ENCODE results near the gene ECEL1.
"Not testable (repeated sequence)": the region's sequence is repeated elsewhere in the genome, so short reads cannot be mapped to it uniquely, and the experiment has no call there.

The ECEL1 gene, protein sequence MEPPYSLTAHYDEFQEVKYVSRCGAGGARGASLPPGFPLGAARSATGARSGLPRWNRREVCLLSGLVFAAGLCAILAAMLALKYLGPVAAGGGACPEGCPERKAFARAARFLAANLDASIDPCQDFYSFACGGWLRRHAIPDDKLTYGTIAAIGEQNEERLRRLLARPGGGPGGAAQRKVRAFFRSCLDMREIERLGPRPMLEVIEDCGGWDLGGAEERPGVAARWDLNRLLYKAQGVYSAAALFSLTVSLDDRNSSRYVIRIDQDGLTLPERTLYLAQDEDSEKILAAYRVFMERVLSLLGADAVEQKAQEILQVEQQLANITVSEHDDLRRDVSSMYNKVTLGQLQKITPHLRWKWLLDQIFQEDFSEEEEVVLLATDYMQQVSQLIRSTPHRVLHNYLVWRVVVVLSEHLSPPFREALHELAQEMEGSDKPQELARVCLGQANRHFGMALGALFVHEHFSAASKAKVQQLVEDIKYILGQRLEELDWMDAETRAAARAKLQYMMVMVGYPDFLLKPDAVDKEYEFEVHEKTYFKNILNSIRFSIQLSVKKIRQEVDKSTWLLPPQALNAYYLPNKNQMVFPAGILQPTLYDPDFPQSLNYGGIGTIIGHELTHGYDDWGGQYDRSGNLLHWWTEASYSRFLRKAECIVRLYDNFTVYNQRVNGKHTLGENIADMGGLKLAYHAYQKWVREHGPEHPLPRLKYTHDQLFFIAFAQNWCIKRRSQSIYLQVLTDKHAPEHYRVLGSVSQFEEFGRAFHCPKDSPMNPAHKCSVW

DNA sequence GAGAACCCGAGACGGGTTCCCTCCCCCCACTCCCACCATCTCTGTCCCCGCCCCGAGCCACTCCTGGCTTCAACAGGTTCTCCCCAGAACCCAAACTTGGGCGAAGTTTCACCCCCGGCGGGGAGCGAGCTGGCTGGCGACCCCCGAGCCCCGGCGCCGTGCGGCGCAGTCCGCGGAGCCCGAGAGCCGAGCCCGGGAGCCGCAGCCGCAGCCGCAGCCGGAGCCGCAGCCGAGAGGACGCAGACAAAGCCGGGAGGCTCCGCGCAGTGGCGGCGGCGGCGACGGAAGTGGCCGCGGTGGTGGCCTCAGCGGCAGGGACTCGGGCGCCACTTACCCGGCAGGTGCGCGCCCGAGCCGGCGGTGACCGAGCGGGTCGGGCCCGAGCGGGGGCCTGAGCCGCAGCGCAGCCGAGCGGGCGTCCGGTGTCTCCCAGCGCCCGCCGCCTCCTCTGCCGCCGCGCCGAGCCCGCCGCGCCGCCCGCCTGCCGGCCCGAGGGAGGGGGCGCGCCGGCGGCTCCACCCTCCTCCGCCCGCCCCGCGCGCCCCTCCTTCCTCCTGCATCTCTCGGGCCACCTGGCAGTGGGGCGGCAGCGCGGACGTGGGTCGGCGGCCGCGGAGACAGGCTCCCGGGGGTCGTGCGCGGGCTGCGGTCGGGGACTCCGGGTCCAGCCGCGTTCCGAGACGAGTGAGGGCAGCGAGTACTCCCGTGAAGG lies at the start of gene ECEL1:
ECEL1 (minus strand) TSS at position 450 of the 712 bp plus-strand sequence. CDS start 1,181 bp downstream, outside the sequence.
- no peak for DNase-seq

DNA sequence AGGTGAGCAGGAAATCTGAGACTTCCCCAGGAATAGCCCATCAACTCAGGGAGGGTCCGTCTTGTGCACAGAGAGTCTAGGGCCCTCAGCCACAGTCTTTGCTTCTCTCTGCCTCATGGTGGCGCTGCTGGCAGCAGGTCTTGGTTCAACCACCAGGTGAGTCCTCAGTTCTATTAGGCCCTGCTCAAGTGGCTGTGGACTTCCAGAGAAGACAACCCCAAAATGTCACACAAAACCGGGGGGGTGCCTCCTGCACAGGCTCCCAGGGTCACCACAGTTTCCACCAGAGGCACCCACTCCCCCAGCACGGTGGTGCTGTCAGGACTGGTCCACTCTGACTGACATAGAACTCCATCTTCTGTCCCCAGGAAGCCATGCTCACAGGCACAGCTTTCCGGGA lies 49.4 kb upstream of the ECEL1 start:
- DNase-seq: no peak

DNA sequence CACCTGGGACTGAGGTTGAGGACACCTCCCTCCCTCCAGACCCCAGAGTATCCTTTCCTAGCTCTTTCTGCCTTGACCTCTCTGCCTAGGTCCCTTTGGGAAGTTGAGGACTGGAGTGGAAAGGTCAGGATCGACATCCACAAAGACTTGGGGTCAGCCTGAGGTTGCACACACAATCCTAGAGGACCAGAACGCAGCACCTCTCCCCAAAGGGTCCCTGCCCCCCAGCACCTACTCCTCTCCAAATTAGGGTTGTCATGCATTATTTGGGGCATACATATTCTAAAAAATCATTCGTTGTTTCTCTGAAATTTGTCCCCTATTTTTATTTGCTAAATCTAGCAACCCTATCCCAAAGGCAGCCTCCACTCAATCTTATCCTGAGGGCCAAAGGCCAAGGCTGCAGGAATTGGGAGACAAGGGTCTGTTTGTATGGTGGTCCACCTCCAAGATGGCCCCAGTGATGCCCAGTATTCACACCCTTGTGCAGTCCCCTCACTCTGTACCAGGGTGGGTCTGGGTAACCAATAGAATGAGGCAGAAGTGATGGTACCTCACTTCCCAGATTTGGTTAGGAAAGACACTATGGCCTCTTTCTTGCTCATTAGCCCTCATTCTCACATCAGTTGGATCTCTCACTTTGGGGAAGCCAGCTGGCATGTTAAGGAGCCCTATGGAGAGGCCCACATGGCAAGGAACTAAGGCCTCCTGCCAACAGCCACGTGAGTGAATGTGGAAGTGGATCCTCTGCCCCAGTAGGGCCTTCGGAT lies 48.3 kb upstream of the ECEL1 start:
- DNase-seq: no peak

DNA sequence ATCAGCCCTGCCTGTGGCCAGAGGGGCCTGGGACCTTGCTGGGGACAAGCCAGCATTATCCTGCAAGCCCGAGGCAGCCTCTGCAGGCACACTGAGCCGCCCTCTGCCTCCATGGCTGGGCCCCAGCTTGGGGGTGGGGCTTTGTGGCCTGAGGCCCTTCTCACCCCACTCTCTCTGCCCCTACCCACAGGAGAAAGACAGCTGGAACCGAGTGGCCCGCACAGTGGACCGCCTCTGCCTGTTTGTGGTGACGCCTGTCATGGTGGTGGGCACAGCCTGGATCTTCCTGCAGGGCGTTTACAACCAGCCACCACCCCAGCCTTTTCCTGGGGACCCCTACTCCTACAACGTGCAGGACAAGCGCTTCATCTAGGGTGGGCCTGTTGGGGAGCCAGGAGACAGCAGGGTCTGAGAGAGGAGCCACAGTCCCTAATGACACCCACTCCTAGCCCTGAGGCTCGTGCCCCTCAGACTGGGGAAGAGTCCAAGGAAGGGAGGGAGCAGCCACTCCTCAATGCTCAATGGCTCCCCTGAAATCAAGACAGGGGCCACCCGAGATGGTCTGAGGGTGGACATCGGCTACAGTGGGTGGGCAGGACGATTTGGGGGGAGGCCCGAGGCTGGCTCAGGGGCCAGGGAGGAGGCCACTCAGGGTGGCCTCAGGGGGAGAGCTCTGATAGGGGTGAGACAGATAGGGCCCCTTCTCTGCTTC lies 47.5 kb upstream of the ECEL1 start:
- DNase-seq: no peak

DNA sequence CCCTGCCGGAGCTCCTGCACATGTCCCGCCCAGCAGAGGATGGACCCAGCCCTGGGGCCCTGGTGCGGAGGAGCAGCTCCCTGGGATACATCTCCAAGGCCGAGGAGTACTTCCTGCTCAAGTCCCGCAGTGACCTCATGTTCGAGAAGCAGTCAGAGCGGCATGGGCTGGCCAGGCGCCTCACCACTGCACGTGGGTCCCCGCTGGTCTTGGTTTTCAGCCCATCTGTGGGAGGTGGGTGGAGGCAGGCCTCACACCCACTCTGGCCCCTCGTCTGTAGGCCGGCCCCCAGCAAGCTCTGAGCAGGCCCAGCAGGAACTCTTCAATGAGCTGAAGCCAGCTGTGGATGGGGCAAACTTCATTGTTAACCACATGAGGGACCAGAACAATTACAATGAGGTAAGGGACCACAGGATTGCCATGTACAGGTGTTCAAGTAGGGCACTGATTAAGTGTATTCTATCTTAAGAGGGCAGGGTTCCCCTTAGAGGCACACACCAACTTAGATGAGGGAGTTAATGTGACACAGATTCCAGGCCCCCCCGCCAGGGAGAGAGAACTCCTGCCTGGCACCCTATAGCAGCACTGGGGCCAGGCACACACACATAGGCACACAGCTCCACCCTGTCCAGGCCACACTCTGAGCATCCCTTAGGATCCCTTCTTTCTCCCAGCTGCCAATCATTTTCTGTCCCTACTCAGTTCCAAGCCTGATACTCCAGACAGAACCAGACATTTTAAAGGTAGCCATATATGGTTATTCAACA lies 46.5 kb upstream of the ECEL1 start:
- no peak for DNase-seq

DNA sequence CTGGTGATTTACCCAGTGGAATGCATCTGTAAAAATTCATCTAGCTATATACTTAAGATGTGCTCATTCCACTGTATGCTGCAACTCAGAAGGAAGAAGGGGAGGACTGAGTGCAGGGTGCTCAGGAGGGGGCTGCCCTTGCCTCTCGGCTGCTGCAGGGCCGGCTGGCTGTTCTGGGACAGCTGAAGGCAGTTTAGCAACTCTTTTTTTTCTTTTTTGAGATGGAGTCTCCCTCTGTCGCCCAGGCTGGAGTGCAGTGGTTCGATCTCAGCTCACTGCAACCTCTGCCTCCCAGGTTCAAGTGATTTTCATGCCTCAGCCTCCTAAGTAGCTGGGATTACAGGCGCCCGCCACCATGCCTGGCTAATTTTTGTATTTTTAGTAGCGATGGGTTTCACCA lies 45.2 kb upstream of the ECEL1 start:
- not testable (repeated sequence) for DNase-seq

DNA sequence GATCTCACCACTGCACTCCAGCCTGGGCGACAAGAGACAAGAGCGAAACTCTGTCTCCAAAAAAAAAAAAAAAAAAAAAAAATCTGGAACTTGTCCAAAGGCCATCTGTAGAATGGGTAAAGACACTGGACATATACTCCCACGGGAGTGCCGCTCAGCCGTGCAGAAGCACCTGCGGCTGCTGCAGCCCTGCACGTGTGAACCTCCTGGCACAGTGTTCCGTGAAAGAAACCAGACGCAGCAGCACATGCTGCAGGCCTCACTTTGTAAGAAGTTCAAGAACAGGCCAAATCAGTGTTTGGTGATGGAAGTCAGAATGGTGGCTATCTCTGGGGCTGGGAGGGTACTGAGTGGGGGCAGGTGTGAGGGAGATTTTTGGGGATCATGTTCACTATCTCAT lies 44.8 kb upstream of the ECEL1 start:
- DNase-seq: no peak

DNA sequence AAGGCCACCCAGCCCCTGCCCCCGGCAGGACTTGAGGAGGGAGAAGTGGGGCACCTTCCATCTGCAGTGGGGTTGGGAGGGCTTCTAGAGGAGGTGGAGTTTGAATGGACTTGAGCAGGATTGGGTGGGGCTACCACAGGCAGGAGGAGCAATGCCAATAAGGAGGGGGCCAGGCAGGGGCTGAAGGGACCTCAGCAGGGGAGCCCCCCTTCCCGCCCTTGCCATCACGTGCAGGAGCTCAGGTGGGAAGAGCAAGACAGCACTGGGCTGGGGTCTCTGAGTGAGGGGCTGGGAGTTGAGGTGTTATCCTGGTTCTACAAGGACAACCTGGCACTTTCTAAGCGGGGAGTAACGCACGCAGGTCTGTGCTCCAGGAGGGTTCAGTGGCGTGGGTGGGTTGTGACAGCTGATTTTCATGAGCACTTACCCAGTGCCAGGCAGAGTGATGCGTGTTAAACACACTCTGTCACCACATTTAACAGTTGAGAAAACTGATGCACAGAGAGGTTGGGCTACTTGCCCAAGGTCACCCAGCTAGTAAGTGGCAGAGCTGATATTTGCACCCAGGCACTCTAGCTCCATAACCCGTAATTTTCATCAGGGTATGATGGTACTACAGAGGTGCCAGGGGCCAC lies 43.1 kb upstream of the ECEL1 start:
- no peak for DNase-seq

DNA sequence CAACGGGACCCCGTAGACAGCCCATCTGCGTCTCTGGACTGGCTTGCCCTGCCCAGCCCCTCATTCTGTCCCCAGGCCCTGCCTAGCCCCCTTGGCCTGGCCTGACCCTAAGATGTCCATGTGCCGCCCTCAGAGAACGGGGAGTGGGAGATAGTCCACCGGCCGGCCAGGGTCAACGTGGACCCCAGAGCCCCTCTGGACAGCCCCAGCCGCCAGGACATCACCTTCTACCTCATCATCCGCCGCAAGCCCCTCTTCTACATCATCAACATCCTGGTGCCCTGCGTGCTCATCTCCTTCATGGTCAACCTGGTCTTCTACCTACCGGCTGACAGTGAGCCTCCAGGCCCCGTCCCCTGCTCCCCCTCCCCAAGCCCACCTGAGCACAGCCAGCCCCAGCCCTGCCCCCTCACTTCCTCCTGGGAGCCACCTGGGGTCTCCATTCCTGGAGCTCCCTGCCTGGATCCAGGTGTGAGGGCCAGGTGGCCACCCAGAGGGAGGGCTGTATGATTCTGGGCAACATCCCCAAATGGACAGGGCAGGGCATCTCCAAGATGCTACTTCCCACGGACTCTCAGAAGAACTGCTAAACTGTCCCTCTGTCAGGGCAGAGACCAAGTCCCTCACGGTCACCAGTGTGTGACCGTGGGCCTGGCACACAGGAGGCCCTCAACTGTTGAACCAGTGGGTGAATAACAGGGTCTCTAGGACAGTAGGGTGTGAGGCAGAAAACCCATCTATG lies 42.3 kb upstream of the ECEL1 start:
- no peak for DNase-seq

DNA sequence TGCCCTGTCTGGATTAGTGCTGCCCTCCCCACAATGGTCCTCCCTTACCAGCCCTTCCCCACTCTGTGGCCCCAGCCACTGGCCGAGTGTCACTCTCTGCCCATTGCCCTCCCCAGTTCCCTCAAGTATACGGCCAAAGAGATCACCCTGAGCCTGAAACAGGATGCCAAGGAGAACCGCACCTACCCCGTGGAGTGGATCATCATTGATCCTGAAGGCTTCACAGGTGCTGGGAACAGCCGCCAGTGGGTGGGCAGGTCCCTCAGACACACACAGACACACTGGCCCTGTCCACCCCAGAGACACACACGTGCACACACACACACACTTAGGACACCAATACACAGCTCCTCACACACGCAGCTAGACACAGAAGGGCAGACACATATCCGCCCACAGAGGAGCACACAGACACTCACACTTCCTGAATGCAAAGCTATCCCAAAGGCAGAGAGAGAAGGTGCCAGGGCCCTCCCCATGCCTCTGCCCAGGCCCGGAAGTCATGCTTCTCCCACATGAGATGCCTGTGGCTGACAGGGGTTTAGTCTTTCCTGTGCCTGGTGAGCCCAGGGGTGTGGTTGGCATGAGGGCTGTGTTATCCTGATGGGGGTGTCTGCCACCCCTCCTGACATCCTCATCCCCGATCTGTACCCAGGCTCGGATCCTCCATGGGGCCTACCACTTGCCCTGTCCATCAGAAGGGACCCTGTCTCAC lies 41.3 kb upstream of the ECEL1 start:
- DNase-seq: no peak

DNA sequence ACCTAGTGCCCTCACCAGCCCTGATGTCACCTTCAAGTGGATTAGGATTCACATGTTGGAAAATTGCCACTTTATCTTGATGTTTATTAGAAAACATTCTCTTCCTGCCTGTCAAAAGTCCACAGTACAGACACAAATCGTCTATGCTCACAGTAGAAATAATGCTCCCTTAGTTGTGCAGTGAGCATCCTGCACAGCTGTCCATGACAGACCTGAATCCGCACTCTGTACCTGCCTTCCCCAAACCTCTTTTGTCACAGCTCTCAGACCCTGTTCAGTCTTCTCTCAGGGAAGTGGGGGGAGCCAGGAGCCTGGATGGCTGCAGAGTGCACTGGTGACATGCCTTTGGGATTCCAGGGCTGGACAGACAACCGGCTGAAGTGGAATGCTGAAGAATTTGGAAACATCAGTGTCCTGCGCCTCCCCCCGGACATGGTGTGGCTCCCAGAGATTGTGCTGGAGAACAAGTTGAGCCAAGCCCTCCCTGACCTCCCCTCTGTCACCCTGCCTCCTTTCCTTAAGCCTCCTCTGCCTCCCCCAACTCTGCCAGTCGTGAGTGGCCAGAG lies 40.4 kb upstream of the ECEL1 start:
- no peak for DNase-seq

DNA sequence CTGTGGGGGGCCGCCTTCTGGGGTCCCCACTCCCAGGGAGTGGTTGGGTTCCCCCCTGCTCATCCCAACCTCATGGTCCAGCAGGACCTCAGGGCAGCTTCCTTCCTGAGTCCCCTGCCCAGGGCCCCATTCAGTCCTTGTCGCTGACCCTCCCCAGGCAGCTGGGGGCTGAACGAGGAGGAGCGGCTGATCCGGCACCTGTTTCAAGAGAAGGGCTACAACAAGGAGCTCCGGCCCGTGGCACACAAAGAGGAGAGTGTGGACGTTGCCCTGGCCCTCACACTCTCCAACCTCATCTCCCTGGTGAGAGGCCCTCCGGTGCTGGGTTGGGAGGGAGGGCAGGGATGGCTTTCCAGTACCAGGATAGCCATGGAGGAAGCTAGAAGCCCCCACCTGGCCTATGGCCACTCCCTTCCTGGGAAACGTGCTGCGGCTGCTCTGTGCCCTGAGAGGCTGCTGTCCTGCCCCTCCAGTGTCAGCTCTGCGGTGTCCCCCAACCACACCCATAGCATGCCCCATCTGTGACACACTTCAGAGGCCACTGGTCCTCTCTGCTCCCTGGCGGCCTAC lies 38.8 kb upstream of the ECEL1 start:
- no peak for DNase-seq

DNA sequence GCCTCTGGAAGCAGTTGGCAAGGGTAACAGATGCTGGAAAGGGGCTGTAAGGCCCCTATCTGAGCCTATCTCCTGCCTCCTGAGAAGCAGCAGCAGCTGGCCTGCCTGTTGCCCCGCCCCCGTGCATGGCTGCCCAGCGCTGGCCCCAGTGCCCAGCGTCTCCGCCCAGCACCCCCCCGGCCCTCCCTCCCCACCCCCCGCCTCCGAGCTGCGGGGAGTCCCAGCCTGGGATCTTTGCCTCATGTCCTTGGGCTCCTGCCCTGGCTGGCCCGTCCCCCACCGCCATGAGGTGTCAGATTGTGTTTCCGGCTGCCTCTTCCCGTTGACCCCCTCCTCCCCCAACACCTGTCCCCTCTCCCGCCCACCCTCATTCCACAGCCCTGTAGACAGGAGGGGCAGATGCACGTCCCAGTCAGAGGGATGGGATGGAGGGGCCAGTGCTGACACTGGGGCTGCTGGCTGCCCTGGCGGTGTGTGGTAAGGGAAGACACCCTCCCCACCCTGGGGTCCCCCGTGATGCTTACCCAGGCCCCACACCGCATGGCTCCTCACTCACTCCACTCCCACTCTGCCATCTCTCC lies 38.2 kb upstream of the ECEL1 start, which contains the start of gene CHRND:
CHRND (plus strand) TSS at position 370 of the 581 bp plus-strand sequence; CDS start at position 426, 56 bp downstream.
- DNase-seq: no peak

DNA sequence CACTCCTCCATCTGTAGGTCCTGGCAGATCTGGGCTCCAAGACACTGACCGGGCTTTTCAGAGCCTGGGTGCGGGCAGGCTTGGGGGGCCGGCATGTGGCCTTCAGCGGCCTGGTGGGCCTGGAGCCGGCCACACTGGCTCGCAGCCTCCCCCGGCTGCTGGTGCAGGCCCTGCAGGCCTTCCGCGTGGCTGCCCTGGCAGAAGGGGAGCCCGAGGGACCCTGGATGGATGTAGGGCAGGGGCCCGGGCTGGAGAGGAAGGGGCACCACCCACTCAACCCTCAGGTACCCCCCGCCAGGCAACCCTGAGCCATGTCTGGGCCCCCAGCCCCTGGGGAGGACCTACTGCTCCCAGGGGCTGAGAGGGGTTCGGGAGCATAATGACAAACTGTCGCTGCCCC lies 37.6 kb upstream of the ECEL1 start:
- DNase-seq: no peak

DNA sequence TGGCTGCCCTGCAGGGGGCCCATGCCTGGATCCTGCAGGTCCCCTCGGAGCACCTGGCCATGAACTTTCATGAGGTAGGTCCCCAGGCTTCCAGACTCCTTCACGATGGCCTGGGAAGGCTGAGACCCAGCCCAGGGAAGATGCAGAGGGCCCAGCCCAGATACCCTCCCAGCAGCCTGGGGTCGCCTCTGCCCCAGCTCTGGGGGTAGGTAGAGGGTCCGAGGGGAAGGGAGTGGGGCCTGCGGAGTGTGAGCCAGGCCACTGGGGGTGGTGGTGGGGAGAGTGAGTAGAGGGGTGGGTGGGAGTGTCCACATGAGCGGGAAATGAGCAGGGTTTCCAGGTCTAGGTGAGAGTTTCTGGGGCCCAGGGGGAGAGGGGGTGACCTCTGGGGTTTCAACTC lies 37.1 kb upstream of the ECEL1 start:
- DNase-seq: no peak

DNA sequence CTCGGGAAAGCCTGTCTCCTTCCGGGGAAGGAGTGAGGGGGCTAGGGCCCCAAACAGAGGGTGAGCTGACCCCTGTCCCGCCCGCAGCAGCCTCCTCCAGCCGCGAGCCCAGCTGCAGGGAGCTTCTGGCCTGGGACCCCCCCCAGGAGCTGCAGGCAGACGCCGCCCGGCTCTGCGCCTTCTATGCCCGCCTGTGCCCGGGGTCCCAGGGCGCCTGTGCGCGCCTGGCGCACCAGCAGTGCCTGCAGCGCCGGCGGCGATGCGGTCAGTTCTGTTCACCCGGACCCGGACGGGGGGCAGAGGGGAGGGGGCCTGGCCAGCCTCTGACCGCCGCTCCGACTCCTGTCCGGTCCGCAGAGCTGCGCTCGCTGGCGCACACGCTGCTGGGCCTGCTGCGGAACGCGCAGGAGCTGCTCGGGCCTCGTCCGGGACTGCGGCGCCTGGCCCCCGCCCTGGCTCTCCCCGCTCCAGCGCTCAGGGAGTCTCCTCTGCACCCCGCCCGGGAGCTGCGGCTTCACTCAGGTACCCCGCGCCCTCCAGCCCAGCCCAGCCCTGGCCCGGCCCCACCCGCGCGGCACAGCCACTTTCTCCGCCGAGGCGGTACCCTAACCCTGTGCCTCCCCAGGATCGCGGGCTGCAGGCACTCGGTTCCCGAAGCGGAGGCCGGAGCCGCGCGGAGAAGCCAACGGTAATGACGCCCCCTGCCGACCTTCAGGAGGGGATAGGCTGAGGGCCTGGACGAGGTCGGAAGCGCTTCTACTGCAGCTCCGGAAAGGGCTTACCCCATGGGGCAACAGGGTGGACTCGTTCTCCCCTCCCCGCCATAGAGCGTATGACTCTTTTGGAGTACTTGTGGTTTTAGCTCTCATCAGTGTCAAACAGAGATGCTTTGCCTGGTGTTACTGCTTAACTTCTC lies 36.3 kb upstream of the ECEL1 start:
- DNase-seq: peak; percentile 42

DNA sequence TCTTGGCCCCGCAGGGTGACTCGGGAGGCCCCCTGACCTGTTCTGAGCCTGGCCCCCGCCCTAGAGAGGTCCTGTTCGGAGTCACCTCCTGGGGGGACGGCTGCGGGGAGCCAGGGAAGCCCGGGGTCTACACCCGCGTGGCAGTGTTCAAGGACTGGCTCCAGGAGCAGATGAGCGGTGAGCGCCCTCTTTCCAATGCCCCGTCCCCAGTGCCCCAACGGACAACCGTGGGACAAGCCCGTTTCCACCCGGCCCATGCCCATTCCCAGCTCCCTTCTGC lies 35.7 kb upstream of the ECEL1 start:
- no peak for DNase-seq
